Activated naive CD4-positive, alpha-beta T cell (primary cell): Measurements from ENCODE around the gene CPNE8.

Experiments used
- DNase-seq, 4 experiments: peaks; one replicate each; lab custom pipeline; 2025; lab: John Stamatoyannopoulos, UW

Gene CPNE8

GRCh38 chr12:38633511-38633910 is 271.9 kb downstream of the CPNE8 start:
- no peak for DNase-seq

- no peak for DNase-seq
Measured at GRCh38 chr12:38629064-38629463, 276.3 kb downstream of the CPNE8 start.

GRCh38 chr12:38628288-38628687 is 277.1 kb downstream of the CPNE8 start:
- DNase-seq, result no peak

- DNase-seq, result no peak
Measured at GRCh38 chr12:38625306-38625705, 280.1 kb downstream of the CPNE8 start.

DNA sequence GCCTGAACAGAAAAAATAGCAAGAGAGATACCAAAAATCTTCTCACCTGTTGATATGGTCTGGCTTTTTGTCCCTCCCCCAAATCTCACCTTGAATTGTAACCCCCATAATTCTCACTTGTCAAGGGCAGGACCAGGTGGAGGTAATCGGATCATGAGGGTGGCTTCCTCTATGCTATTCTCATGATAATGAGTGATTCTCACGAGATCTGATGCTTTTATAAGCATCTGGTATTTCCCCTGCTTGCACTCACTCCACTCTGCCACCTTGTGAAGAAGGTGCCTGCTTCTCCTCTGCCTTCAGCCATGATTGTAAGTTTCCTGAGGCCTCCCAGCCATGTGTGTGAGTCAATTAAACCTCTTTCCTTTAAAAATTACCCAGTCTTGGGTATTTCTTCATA is 291.2 kb downstream of the CPNE8 start:
- no peak for DNase-seq

DNA sequence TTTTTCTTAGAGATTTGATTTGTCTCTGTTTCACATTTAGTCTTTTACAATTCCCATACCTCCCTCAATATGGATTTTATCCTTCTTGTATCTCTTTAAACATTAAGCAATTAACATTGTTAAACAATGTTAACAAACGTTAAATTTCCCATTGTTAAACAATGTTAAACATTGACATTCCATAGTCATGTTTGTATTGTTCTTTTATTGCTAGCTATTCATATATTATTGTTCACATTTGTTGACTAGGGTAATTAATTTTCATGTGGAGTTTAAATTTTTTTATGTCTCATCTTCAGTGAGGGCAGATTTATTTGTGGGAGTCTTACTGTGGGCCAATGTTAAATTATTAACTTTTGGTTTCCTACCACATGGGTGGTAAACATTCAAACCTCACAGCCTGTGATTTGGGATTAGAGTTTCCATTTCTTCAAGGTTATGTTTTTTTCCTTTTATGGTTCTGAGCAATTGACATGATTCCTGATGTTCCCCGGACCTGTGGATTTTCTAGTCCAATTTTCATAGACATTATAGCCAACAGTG is 294.5 kb downstream of the CPNE8 start:
- no peak for DNase-seq

- no peak for DNase-seq
Measured at GRCh38 chr12:38607295-38607694, 298.1 kb downstream of the CPNE8 start.
